H1 (cell line): ENCODE measurements around the gene OR8B3.

Source experiments
- ASH2L ChIP-seq: fragments of 200-600, 300-600 bp; sonication (generic); IDR thresholded peaks from one replicate; pipeline ENCODE4 v1.7.1; 2017; ENCODE audit warnings: low read length
- CEBPB ChIP-seq: IDR thresholded peaks from 2 replicates; pipeline ENCODE4 v1.6.1; 2012; ENCODE audit warnings: low read depth, low read length
- EGR1 ChIP-seq: IDR thresholded peaks from 2 replicates; pipeline ENCODE4 v1.6.1; 2011; ENCODE audit warnings: low read depth, low read length, borderline replicate concordance
- EZH2 ChIP-seq: fragments of 200-600 bp; sonication (generic); IDR thresholded peaks from 2 replicates; pipeline ENCODE4 v1.7.1; 2012; ENCODE audit warnings: low read depth, mild to moderate bottlenecking, moderate library complexity, low read length, inconsistent platforms; ENCODE audit not compliant: severe bottlenecking
- GABPA ChIP-seq: IDR thresholded peaks from 2 replicates; pipeline ENCODE4 v1.6.1; 2011; ENCODE audit warnings: mild to moderate bottlenecking, low read length, moderate library complexity, borderline replicate concordance; ENCODE audit not compliant: insufficient read depth
- KDM1A ChIP-seq: fragments of 200-600, 300-600 bp; sonication (generic); IDR thresholded peaks from 2 replicates; pipeline ENCODE4 v1.7.1; 2016; ENCODE audit warnings: mild to moderate bottlenecking, low read length, borderline replicate concordance
- PHF8 ChIP-seq: fragments of 200-600 bp; sonication (generic); conservative IDR thresholded peaks from 2 replicates; pipeline ENCODE4 v1.7.1; 2012; ENCODE audit warnings: low read depth, mild to moderate bottlenecking, inconsistent platforms, low read length, moderate library complexity
- POLR2AphosphoS5 ChIP-seq: IDR thresholded peaks from 2 replicates; pipeline ENCODE4 v1.6.1; 2011; ENCODE audit warnings: low read depth, low read length
- RBBP5 ChIP-seq: IDR thresholded peaks from 2 replicates; pipeline ENCODE4 v1.7.1; 2012; ENCODE audit warnings: low read depth, mild to moderate bottlenecking, inconsistent platforms, low read length, moderate library complexity, borderline replicate concordance
- SRF ChIP-seq: IDR thresholded peaks from 2 replicates; pipeline ENCODE4 v1.6.1; 2011; ENCODE audit warnings: mild to moderate bottlenecking, low read depth, low read length, moderate library complexity
- TAF1 ChIP-seq: IDR thresholded peaks from 2 replicates; pipeline ENCODE4 v1.6.1; 2011; ENCODE audit warnings: mild to moderate bottlenecking, low read depth, low read length
- YY1 ChIP-seq: IDR thresholded peaks from 2 replicates; pipeline ENCODE4 v1.6.1; 2011; ENCODE audit warnings: low read depth, mild to moderate bottlenecking, low read length
- TF ChIP-seq, protein P1 (sequence below), 3 experiments: IDR thresholded peaks; 1 replicate in 2 of 3; 2 replicates in 1 of 3; pipeline versions ENCODE4 v1.5.1 to v1.6.1; 2011; ENCODE audit warnings: low read length in 3 of 3, mild to moderate bottlenecking in 3 of 3, inconsistent platforms in 2 of 3, low read depth in 1 of 3, moderate library complexity in 1 of 3; ENCODE audit not compliant: insufficient read depth in 1 of 3; ENCODE audit errors: control extremely low read depth in 1 of 3
- TF ChIP-seq, protein P2 (sequence below): IDR thresholded peaks from 2 replicates; pipeline ENCODE4 v1.6.1; 2012; ENCODE audit warnings: inconsistent platforms

DNA sequence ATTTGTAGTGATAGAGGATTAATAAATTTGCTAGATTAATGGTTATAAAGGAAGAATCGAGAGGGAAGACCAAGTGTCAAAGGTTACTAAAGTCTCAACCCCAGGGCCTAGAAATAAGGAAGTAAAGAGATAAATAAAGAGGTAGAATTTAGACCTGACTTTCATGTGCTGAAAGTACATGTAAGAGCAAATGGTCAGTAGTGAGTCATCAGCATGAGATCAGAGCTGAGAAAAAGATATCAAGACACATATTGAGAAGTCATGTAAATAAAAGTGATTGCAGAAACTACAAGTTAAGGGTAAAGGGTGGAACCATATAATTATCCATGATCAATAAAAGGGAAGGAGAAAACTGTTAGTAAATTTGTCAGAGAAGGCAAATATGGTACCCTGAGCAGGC, 48.1 kb upstream of the OR8B3 start:
- no peak for TF ChIP-seq SRF
- TF ChIP-seq EGR1, result no peak
- TF ChIP-seq GABPA, result no peak
- TF ChIP-seq YY1, result no peak
- TF ChIP-seq, protein P1, sequence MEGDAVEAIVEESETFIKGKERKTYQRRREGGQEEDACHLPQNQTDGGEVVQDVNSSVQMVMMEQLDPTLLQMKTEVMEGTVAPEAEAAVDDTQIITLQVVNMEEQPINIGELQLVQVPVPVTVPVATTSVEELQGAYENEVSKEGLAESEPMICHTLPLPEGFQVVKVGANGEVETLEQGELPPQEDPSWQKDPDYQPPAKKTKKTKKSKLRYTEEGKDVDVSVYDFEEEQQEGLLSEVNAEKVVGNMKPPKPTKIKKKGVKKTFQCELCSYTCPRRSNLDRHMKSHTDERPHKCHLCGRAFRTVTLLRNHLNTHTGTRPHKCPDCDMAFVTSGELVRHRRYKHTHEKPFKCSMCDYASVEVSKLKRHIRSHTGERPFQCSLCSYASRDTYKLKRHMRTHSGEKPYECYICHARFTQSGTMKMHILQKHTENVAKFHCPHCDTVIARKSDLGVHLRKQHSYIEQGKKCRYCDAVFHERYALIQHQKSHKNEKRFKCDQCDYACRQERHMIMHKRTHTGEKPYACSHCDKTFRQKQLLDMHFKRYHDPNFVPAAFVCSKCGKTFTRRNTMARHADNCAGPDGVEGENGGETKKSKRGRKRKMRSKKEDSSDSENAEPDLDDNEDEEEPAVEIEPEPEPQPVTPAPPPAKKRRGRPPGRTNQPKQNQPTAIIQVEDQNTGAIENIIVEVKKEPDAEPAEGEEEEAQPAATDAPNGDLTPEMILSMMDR (IDR thresholded peaks at IDR 0.05; ENCODE audit: control extremely low read depth in 1 of 3, insufficient read depth in 1 of 3, low read depth in 1 of 3, low read length in 3 of 3), result no peak
- TF ChIP-seq KDM1A, result no peak
- TF ChIP-seq EZH2, result no peak
- no peak for TF ChIP-seq CEBPB
- TF ChIP-seq PHF8, result no peak
- no peak for TF ChIP-seq TAF1
- no peak for TF ChIP-seq ASH2L
- no peak for TF ChIP-seq RBBP5
- TF ChIP-seq, protein P2, sequence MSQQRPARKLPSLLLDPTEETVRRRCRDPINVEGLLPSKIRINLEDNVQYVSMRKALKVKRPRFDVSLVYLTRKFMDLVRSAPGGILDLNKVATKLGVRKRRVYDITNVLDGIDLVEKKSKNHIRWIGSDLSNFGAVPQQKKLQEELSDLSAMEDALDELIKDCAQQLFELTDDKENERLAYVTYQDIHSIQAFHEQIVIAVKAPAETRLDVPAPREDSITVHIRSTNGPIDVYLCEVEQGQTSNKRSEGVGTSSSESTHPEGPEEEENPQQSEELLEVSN, result no peak
- no peak for TF ChIP-seq POLR2AphosphoS5
